Gastroesophageal sphincter (tissue), 4 donors: ENCODE data around the gene CDKAL1. TPM values are rescaled to one million over a fixed set of nuclear protein-coding genes. Genes with fewer than 3 reads are reported as not detected.

Source experiments
- ATAC-seq: fragments of 150-250 bp; one replicate; pipeline ENCODE4 v1.9.1; 2016; ENCODE audit warnings: mild to moderate bottlenecking, moderate library complexity
- H3K27ac ChIP-seq, 4 donors: fragments of 200-600 bp; sonication (generic) in 3 of 4; 1 replicate in 3 of 4; 2 replicates in 1 of 4; pipeline ENCODE4 v1.5.1; 2016 to 2019
- H3K27me3 ChIP-seq: fragments of 200-600 bp; sonication (generic); one replicate; pipeline ENCODE4 v1.5.1; 2019
- H3K36me3 ChIP-seq, 2 donors: fragments of 200-600 bp; sonication (generic); one replicate each; pipeline ENCODE4 v1.5.1; 2019; ENCODE audit warnings: control low read depth in 1 of 2
- H3K4me1 ChIP-seq, 3 donors: fragments of 200-600 bp; sonication (generic); 1 replicate in 2 of 3; 2 replicates in 1 of 3; pipeline ENCODE4 v1.5.1; 2016 to 2019; ENCODE audit warnings: control low read depth in 2 of 3
- H3K4me3 ChIP-seq, 2 donors: fragments of 200-600 bp; sonication (generic); one replicate each; pipeline ENCODE4 v1.5.1; 2019; ENCODE audit warnings: mild to moderate bottlenecking in 1 of 2, moderate library complexity in 1 of 2
- H3K9me3 ChIP-seq, 3 donors: fragments of 200-600 bp; sonication (generic); one replicate each; pipeline ENCODE4 v1.5.1; 2017 to 2019; ENCODE audit warnings: control low read depth in 2 of 3
- CTCF ChIP-seq, 4 experiments: fragments of 200-600 bp in 2 of 4; fragments of 450-650 bp in 2 of 4; sonication (generic) in 1 of 4; IDR thresholded peaks; one replicate each; pipeline ENCODE4 v1.5.1; 2017 to 2019; ENCODE audit warnings: antibody characterized with exemption in 4 of 4, mild to moderate bottlenecking in 2 of 4, moderate library complexity in 2 of 4
- EP300 ChIP-seq: sonication (generic); formaldehyde crosslinking; IDR thresholded peaks from one replicate; pipeline ENCODE4 v1.6.1; 2017; ENCODE audit warnings: antibody characterized with exemption, mild to moderate bottlenecking
- POLR2A ChIP-seq, 2 donors: fragments of 450-650 bp; IDR thresholded peaks; one replicate each; pipeline ENCODE4 v1.6.1; 2017; ENCODE audit warnings: antibody characterized with exemption in 2 of 2, mild to moderate bottlenecking in 2 of 2, moderate library complexity in 1 of 2
- POLR2AphosphoS5 ChIP-seq: sonication (generic); formaldehyde crosslinking; IDR thresholded peaks from one replicate; pipeline ENCODE4 v1.6.1; 2017; ENCODE audit warnings: antibody characterized with exemption
- WGBS, 2 donors: methylation state at CpG; one replicate each; pipeline ENCODE4 v1.1.5; 2018; ENCODE audit warnings: low coverage in 1 of 2; 5-methylcytosine and 5-hydroxymethylcytosine counted together
- total RNA-seq, 4 donors: library from RNA; depleted of rRNA; stranded (reverse); fragments of >200 nt; gene quantifications; one replicate each; pipeline ENCODE4 v1.1.0, GENCODE V29; 2016

The CDKAL1 gene
- total RNA-seq, 4 donors from 2014 or later, result 10.9 to 17.9 (median 15.0) TPM

- Histone ChIP-seq H3K27ac (no peak overlapping the region), H3K9me3 (no peaks in the 10 kb centered on the region), H3K4me3 (no peak overlapping the region), H3K27me3 (no peaks in the 10 kb centered on the region), H3K4me1 (no peaks in the 10 kb centered on the region), H3K36me3 (no peaks in the 10 kb centered on the region)
- 100% methylated on average over 1 of the region's 1 CpG for WGBS, 2 donors
- ATAC-seq, result no peak
- TF ChIP-seq EP300 (no peak), POLR2A (IDR thresholded peaks at IDR 0.05) (no peak), CTCF (IDR thresholded peaks at IDR 0.05) (no peak), POLR2AphosphoS5 (no peak)
Measured at GRCh38 chr6:20698675-20699074, 164.4 kb downstream of the CDKAL1 start.

GRCh38 chr6:20699402-20699801, 165.1 kb downstream of the CDKAL1 start:
- Histone ChIP-seq H3K27ac (no peak overlapping the region), H3K36me3 (no peaks in the 10 kb centered on the region), H3K4me1 (no peaks in the 10 kb centered on the region), H3K27me3 (no peaks in the 10 kb centered on the region), H3K4me3 (no peak overlapping the region), H3K9me3 (no peaks in the 10 kb centered on the region)
- 93 to 96% methylated on average over 4 of the region's 4 CpGs for WGBS, 2 donors
- TF ChIP-seq POLR2A (IDR thresholded peaks at IDR 0.05), result no peak
- TF ChIP-seq CTCF (IDR thresholded peaks at IDR 0.05), result no peak
- no peak for TF ChIP-seq POLR2AphosphoS5
- no peak for TF ChIP-seq EP300
- no peak for ATAC-seq

- Histone ChIP-seq H3K27me3 (no peaks in the 10 kb centered on the region), H3K4me1 (no peaks in the 10 kb centered on the region), H3K9me3 (no peaks in the 10 kb centered on the region), H3K36me3 (no peaks in the 10 kb centered on the region), H3K4me3 (no peak overlapping the region), H3K27ac (no peak overlapping the region)
- ATAC-seq, result no peak
- TF ChIP-seq CTCF (IDR thresholded peaks at IDR 0.05), result no peak
- TF ChIP-seq EP300, result no peak
- no peak for TF ChIP-seq POLR2AphosphoS5
- TF ChIP-seq POLR2A (IDR thresholded peaks at IDR 0.05), result no peak
Measured at GRCh38 chr6:20700375-20700774, 166.1 kb downstream of the CDKAL1 start.

- 100% methylated on average over 2 to 7 of the region's 13 CpGs for WGBS, 2 donors
- H3K9me3 ChIP-seq, result no peaks in the 10 kb centered on the region
- no peak for TF ChIP-seq POLR2A (IDR thresholded peaks at IDR 0.05)
- TF ChIP-seq POLR2AphosphoS5, result no peak
- no peak for TF ChIP-seq CTCF (IDR thresholded peaks at IDR 0.05)
- TF ChIP-seq EP300, result no peak
- no peaks in the 10 kb centered on the region for H3K36me3 ChIP-seq
- no peaks in the 10 kb centered on the region for H3K4me1 ChIP-seq
- no peaks in the 10 kb centered on the region for H3K27me3 ChIP-seq
- H3K27ac ChIP-seq, result no peak overlapping the region
- H3K4me3 ChIP-seq, result no peak overlapping the region
- ATAC-seq, result no peak
Measured at GRCh38 chr6:20702366-20702765, 168.1 kb downstream of the CDKAL1 start.

GRCh38 chr6:20703049-20703448, 168.8 kb downstream of the CDKAL1 start:
- WGBS, 2 donors, result 88 to 94% methylated on average over 3 of the region's 3 CpGs
- H3K27me3 ChIP-seq, result no peaks in the 10 kb centered on the region
- H3K9me3 ChIP-seq, result no peaks in the 10 kb centered on the region
- no peak overlapping the region for H3K4me3 ChIP-seq
- no peaks in the 10 kb centered on the region for H3K36me3 ChIP-seq
- TF ChIP-seq CTCF (IDR thresholded peaks at IDR 0.05) (no peak), EP300 (no peak), POLR2AphosphoS5 (no peak), POLR2A (IDR thresholded peaks at IDR 0.05) (no peak)
- H3K27ac ChIP-seq, result no peak overlapping the region
- H3K4me1 ChIP-seq, result no peaks in the 10 kb centered on the region
- ATAC-seq, result no peak
